HEK293 (cell line): ENCODE results near the gene DHRS4.
"Not testable (repeated sequence)": the region's sequence is repeated elsewhere in the genome, so short reads cannot be mapped to it uniquely, and the experiment has no call there.

Source experiments
- CTCF ChIP-seq: fragments of 450-650 bp; formaldehyde crosslinking; IDR thresholded peaks from 2 replicates; pipeline ENCODE4 v1.5.1; 2016; ENCODE audit warnings: missing biosample characterization, missing genetic modification characterization
- MZF1 ChIP-seq: fragments of 450-650 bp; formaldehyde crosslinking; IDR thresholded peaks from 2 replicates; pipeline ENCODE4 v1.5.1; 2017; ENCODE audit warnings: missing biosample characterization, missing genetic modification characterization, borderline replicate concordance
- ZNF140 ChIP-seq: fragments of 450-650 bp; formaldehyde crosslinking; IDR thresholded peaks from 2 replicates; pipeline ENCODE4 v1.5.1; 2016; ENCODE audit warnings: missing biosample characterization, missing genetic modification characterization
- ZNF223 ChIP-seq: fragments of 450-650 bp; formaldehyde crosslinking; IDR thresholded peaks from 2 replicates; pipeline ENCODE4 v1.5.1; 2016; ENCODE audit warnings: missing biosample characterization, missing genetic modification characterization
- ZNF23 ChIP-seq: fragments of 450-650 bp; formaldehyde crosslinking; IDR thresholded peaks from 2 replicates; pipeline ENCODE4 v1.5.1; 2016; ENCODE audit warnings: missing biosample characterization, missing genetic modification characterization, borderline replicate concordance
- ZNF292 ChIP-seq: fragments of 450-650 bp; formaldehyde crosslinking; IDR thresholded peaks from 2 replicates; pipeline ENCODE4 v1.5.1; 2016; ENCODE audit warnings: low read depth, missing biosample characterization, missing genetic modification characterization, borderline replicate concordance
- ZNF416 ChIP-seq: fragments of 450-650 bp; formaldehyde crosslinking; IDR thresholded peaks from 2 replicates; pipeline ENCODE4 v1.5.1; 2016; ENCODE audit warnings: missing biosample characterization, missing genetic modification characterization
- ZNF660 ChIP-seq: fragments of 450-650 bp; IDR thresholded peaks from 2 replicates; pipeline ENCODE4 v1.5.1; 2018; ENCODE audit warnings: missing biosample characterization, mild to moderate bottlenecking, missing genetic modification characterization
- ZNF747 ChIP-seq: fragments of 450-650 bp; formaldehyde crosslinking; IDR thresholded peaks from 2 replicates; pipeline ENCODE4 v1.5.1; 2016; ENCODE audit warnings: missing biosample characterization, missing genetic modification characterization
- TF ChIP-seq, protein P1 (sequence below): fragments of 450-650 bp; formaldehyde crosslinking; IDR thresholded peaks from 2 replicates; pipeline ENCODE4 v1.5.1; 2016; ENCODE audit warnings: missing biosample characterization, missing genetic modification characterization
- TF ChIP-seq, protein P2 (sequence below): fragments of 450-650 bp; formaldehyde crosslinking; IDR thresholded peaks from 2 replicates; pipeline ENCODE4 v1.5.1; 2016; ENCODE audit warnings: missing biosample characterization, missing genetic modification characterization, low read depth
- TF ChIP-seq, protein P3 (sequence below): fragments of 450-650 bp; formaldehyde crosslinking; conservative IDR thresholded peaks from 2 replicates; pipeline ENCODE4 v1.5.1; 2016; ENCODE audit warnings: low read depth, missing biosample characterization, missing genetic modification characterization
- TF ChIP-seq, protein P4 (sequence below): fragments of 450-650 bp; formaldehyde crosslinking; IDR thresholded peaks from 2 replicates; pipeline ENCODE4 v1.5.1; 2017; ENCODE audit warnings: missing biosample characterization, missing genetic modification characterization

- not testable (repeated sequence) for TF ChIP-seq ZNF292 (tag by site-specific recombination); ZNF23 (tag by site-specific recombination); ZNF223 (tag by site-specific recombination); CTCF (tag by site-specific recombination); MZF1; ZNF140 (tag by site-specific recombination); ZNF660 (tag by site-specific recombination); ZNF747 (tag by site-specific recombination); ZNF416 (tag by site-specific recombination)
- TF ChIP-seq, protein P1, sequence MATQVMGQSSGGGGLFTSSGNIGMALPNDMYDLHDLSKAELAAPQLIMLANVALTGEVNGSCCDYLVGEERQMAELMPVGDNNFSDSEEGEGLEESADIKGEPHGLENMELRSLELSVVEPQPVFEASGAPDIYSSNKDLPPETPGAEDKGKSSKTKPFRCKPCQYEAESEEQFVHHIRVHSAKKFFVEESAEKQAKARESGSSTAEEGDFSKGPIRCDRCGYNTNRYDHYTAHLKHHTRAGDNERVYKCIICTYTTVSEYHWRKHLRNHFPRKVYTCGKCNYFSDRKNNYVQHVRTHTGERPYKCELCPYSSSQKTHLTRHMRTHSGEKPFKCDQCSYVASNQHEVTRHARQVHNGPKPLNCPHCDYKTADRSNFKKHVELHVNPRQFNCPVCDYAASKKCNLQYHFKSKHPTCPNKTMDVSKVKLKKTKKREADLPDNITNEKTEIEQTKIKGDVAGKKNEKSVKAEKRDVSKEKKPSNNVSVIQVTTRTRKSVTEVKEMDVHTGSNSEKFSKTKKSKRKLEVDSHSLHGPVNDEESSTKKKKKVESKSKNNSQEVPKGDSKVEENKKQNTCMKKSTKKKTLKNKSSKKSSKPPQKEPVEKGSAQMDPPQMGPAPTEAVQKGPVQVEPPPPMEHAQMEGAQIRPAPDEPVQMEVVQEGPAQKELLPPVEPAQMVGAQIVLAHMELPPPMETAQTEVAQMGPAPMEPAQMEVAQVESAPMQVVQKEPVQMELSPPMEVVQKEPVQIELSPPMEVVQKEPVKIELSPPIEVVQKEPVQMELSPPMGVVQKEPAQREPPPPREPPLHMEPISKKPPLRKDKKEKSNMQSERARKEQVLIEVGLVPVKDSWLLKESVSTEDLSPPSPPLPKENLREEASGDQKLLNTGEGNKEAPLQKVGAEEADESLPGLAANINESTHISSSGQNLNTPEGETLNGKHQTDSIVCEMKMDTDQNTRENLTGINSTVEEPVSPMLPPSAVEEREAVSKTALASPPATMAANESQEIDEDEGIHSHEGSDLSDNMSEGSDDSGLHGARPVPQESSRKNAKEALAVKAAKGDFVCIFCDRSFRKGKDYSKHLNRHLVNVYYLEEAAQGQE (tag by site-specific recombination) = not testable (repeated sequence)
- TF ChIP-seq, protein P2, sequence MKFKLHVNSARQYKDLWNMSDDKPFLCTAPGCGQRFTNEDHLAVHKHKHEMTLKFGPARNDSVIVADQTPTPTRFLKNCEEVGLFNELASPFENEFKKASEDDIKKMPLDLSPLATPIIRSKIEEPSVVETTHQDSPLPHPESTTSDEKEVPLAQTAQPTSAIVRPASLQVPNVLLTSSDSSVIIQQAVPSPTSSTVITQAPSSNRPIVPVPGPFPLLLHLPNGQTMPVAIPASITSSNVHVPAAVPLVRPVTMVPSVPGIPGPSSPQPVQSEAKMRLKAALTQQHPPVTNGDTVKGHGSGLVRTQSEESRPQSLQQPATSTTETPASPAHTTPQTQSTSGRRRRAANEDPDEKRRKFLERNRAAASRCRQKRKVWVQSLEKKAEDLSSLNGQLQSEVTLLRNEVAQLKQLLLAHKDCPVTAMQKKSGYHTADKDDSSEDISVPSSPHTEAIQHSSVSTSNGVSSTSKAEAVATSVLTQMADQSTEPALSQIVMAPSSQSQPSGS (tag by site-specific recombination) = not testable (repeated sequence)
- TF ChIP-seq, protein P3, sequence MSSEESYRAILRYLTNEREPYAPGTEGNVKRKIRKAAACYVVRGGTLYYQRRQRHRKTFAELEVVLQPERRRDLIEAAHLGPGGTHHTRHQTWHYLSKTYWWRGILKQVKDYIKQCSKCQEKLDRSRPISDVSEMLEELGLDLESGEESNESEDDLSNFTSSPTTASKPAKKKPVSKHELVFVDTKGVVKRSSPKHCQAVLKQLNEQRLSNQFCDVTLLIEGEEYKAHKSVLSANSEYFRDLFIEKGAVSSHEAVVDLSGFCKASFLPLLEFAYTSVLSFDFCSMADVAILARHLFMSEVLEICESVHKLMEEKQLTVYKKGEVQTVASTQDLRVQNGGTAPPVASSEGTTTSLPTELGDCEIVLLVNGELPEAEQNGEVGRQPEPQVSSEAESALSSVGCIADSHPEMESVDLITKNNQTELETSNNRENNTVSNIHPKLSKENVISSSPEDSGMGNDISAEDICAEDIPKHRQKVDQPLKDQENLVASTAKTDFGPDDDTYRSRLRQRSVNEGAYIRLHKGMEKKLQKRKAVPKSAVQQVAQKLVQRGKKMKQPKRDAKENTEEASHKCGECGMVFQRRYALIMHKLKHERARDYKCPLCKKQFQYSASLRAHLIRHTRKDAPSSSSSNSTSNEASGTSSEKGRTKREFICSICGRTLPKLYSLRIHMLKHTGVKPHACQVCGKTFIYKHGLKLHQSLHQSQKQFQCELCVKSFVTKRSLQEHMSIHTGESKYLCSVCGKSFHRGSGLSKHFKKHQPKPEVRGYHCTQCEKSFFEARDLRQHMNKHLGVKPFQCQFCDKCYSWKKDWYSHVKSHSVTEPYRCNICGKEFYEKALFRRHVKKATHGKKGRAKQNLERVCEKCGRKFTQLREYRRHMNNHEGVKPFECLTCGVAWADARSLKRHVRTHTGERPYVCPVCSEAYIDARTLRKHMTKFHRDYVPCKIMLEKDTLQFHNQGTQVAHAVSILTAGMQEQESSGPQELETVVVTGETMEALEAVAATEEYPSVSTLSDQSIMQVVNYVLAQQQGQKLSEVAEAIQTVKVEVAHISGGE (tag by site-specific recombination) = not testable (repeated sequence)
- TF ChIP-seq, protein P4, sequence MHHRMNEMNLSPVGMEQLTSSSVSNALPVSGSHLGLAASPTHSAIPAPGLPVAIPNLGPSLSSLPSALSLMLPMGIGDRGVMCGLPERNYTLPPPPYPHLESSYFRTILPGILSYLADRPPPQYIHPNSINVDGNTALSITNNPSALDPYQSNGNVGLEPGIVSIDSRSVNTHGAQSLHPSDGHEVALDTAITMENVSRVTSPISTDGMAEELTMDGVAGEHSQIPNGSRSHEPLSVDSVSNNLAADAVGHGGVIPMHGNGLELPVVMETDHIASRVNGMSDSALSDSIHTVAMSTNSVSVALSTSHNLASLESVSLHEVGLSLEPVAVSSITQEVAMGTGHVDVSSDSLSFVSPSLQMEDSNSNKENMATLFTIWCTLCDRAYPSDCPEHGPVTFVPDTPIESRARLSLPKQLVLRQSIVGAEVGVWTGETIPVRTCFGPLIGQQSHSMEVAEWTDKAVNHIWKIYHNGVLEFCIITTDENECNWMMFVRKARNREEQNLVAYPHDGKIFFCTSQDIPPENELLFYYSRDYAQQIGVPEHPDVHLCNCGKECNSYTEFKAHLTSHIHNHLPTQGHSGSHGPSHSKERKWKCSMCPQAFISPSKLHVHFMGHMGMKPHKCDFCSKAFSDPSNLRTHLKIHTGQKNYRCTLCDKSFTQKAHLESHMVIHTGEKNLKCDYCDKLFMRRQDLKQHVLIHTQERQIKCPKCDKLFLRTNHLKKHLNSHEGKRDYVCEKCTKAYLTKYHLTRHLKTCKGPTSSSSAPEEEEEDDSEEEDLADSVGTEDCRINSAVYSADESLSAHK (tag by site-specific recombination) = not testable (repeated sequence)
Observed at GRCh38 chr14:23970283-23970659, 16.7 kb downstream of the DHRS4 start.
